GM20431 (cell line): Measurements from ENCODE around the gene DAPP1.
"Not testable (repeated sequence)": the region's sequence is repeated elsewhere in the genome, so short reads cannot be mapped to it uniquely, and the experiment has no call there.

Experiments
- in situ Hi-C: fragments of 300-500 bp; cut with MseI, MboI; formaldehyde crosslinking; loops from one replicate; pipeline ENCODE4 v1.15.0; 2020; ENCODE audit warnings: low sequenced_read_pairs; ENCODE audit not compliant: unreplicated experiment

The DAPP1 gene

DNA sequence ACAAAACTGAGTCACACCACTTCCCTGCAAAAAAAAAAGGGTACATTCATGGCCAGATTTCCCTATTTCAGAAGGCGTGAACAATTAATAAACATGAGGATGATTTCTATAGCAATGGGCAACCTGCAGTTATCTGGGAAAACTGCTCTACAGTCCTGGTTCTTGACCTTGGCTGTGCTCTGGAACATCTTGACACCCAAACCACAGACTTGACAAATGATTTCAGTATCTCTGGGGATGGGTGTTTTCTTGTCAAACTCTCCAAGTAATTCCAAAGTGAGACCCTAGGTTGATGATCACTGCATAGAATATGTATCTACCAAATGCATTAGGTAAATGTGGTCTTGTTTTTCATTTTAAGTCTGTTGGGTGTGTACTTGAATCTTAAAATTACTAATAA lies 2.0 kb downstream of the DAPP1 start:
- in situ Hi-C loops = loop anchor here (10.0 kb wide), 1 partner anchor 56 kb away; no protein-coding TSS in a partner anchor

GRCh38 chr4:99821918-99822503 lies 5.4 kb downstream of the DAPP1 start:
- in situ Hi-C loops = no loop called here

- in situ Hi-C loops = no loop called here
These were observed 6.1 kb downstream of the DAPP1 start for GRCh38 chr4:99822734-99823133.

GRCh38 chr4:99824070-99824599 lies 7.5 kb downstream of the DAPP1 start:
- in situ Hi-C loops = no loop called here

DNA sequence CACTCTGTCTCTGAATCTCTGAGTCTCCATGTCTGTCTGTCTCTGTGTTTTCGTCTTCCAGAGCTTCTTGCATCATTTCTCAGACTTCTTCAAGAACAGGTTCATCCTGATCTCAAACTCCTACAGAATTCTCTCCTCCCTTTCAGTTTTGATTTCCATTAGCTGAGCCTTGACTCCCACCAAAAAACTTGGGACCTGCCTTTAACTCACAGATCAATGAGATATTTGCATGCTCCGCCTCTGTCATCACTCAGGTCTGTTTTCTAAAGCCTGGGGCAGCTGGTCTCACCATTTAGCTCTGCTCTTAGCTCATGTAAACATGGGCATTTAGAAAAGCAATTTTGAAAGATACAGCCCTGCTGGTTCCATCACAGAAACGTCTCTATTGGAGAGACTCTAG lies 8.6 kb downstream of the DAPP1 start:
- in situ Hi-C loops = no loop called here

DNA sequence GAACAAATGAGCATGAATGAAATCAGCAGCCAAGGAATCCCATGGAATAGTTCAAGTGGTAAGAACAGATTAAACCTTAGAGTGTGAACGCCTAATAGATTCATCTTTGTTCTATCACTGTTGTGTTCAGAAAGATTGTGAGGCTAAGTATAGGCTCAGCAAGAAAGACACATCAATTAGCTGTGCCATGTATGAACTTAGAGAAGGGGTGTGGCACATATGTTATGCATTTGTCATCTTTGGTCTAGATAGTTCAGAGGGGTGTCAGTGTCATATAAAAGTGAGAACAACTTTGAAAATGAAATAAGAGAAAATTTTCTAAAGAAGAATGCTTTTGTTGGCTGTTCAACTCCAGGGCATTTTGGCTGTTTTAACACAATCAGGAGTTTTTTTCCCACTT lies 9.4 kb downstream of the DAPP1 start:
- in situ Hi-C loops = no loop called here

GRCh38 chr4:99827454-99827853 lies 10.8 kb downstream of the DAPP1 start:
- in situ Hi-C loops = no loop called here

DNA sequence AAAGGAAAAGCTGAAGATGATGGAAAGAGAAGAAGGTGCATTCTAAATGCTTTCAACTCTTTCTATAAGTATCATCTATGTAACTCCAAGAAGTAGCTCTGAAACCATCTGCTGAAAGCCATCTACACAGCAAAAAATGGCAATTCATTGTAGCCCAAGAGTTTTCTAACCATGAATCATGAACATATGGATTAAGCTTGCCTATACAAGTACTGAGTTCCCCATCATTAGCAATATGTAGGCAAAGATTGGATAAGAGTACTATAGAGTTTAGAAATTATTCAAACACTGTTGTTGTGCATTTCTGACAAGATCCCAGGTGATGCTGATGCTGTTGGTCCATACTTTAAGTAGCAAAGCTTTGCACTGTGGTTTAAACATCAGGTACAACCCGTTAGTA lies 11.2 kb downstream of the DAPP1 start:
- in situ Hi-C loops = no loop called here

- in situ Hi-C loops = no loop called here
These were observed 11.8 kb downstream of the DAPP1 start for GRCh38 chr4:99828477-99828876.

- in situ Hi-C loops = not testable (repeated sequence)
These were observed 13.4 kb downstream of the DAPP1 start for GRCh38 chr4:99830051-99830450.

DNA sequence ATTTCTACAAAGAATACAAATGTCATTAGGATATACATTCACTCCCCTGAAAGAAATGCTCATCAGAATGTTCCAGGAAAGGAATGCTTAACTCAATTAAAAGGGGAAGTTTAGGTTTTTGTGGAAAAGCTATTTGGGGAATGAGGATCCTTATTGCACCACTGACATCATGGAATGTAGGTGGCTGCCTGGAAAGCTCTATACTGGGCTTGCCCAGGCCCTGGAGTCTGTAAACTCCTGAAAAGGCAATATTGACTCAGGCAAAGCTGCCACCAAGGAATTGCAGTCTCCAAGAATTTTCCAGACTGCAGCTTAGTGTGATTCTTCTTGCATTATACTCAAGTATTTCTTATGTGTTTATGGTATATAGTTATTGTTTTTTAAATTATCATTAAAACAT lies 15.7 kb downstream of the DAPP1 start:
- in situ Hi-C loops = no loop called here

- in situ Hi-C loops = no loop called here
These were observed 16.1 kb downstream of the DAPP1 start for GRCh38 chr4:99832758-99833157.

- in situ Hi-C loops = no loop called here
These were observed 17.1 kb downstream of the DAPP1 start for GRCh38 chr4:99833756-99834155.

DNA sequence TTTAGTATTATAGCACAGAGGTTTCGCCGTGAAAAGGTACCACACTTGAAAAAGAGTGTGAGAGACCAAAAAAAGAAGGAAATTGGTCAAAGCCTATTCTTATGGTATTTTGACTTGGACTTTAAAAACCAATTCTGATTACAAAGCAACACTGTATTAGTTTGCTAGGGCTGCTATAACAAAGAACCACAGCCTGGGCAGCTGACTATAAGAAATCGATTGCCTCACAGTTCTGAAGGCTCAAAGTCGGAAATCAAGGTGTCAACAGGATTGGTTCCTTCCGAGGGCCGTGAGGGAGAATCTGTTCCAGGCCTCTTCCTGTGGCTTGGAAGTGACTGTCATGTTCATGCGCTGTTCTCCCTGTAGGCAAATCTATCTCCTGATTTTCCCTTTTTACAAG lies 17.9 kb downstream of the DAPP1 start:
- in situ Hi-C loops = no loop called here

- in situ Hi-C loops = no loop called here
These were observed 19.3 kb downstream of the DAPP1 start for GRCh38 chr4:99835942-99836341.

DNA sequence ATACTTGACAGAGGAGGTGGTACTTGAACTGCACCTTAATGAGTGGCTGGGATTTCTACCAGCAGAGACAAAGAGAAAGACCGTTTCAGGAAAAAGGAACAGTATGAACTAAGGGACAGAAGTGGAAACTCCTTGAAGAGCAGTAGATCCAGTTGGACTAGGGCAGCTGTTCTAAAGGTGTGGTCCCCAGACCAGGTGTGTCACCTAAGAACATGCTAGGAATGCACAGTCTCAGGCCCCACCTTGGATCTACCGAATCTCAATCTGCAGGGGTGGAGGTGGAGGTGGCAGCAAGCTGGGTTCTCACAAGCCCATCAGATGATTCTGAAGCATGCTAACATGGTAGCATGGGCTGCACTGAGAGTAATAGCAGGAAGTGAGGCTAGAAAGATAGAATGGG lies 22.3 kb downstream of the DAPP1 start:
- in situ Hi-C loops = no loop called here

GRCh38 chr4:99841129-99841528 lies 24.5 kb downstream of the DAPP1 start:
- in situ Hi-C loops = no loop called here

DNA sequence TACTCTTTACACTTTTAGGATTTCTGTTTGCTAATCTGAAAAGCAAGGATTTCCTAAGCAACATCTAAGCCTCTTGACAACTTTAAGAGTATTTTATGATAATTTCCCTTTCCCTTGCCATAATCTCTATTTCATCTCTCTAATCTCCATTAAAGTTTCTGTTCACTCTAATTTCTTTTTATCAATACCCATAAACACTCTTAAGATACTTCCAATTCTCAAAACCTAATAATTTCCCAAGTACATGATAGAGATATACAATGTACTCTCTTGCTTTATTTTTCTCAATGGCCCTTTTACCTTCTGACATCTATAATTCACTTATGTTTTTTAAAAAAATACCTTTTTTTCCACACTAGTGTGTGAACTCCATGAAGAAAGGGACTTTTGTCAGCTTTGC lies 26.8 kb downstream of the DAPP1 start:
- in situ Hi-C loops = no loop called here

- in situ Hi-C loops = no loop called here
These were observed 27.4 kb downstream of the DAPP1 start for GRCh38 chr4:99844048-99844447.

DNA sequence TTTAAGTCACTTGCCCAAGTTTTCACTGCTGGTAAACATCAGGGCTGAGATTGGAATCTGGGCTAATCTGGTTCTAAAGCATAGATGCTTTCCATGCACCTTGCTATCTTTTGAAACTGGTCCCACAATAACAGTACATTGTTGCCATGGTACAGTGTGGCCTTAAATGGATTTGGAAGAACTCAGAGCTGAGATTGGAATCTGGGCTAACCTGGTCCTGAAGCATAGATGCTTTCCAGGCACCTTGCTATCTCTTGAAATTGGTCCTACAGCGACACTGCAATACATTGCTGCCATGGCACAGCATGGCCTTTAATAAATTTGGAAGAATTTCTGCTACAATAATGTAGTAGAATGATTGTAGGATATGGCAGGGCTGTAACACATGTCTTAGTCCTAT lies 28.6 kb downstream of the DAPP1 start:
- in situ Hi-C loops = no loop called here

GRCh38 chr4:99845708-99846469 lies 29.3 kb downstream of the DAPP1 start:
- in situ Hi-C loops = no loop called here

GRCh38 chr4:99846891-99847290 lies 30.3 kb downstream of the DAPP1 start:
- in situ Hi-C loops = no loop called here
